Common myeloid progenitor, CD34-positive (primary cell): Measurements from ENCODE around the gene RB1.

Experiments used
- CTCF ChIA-PET: fragments of 350-600 bp; sonication (Branson Sonifier 250); formaldehyde crosslinking; loops from one replicate; lab custom pipeline; 2021; ENCODE audit warnings: antibody characterized with exemption; lab: Charles Lee
- POLR2A ChIA-PET: fragments of 350-600 bp; sonication (Branson Sonifier 250); formaldehyde crosslinking; loops from one replicate; lab custom pipeline; 2021; ENCODE audit warnings: antibody characterized with exemption; lab: Charles Lee
- DNase-seq, 3 donors: peaks; one replicate each; pipeline versions ENCODE4 v3.0.0 to v3.0.0-alpha.2; 2013
- H3K27ac ChIP-seq, 2 experiments: 1 replicate in 1 of 2; 2 replicates in 1 of 2; pipeline ENCODE4 v1.7.0; 2013; ENCODE audit warnings: inconsistent platforms in 2 of 2, low read length in 2 of 2, mild to moderate bottlenecking in 2 of 2, low read depth in 1 of 2, moderate library complexity in 1 of 2; ENCODE audit not compliant: severe bottlenecking in 2 of 2, insufficient read depth in 1 of 2, poor library complexity in 1 of 2
- H3K27me3 ChIP-seq, 5 experiments: replicated peaks in 2 of 5; 1 replicate in 3 of 5; 2 replicates in 2 of 5; pipeline versions ENCODE4 v1.6.1 to v1.7.0; 2013; ENCODE audit warnings: low read length in 4 of 5, mild to moderate bottlenecking in 2 of 5, moderate library complexity in 2 of 5, inconsistent platforms in 1 of 5; ENCODE audit not compliant: insufficient read depth in 5 of 5, control insufficient read depth in 4 of 5
- H3K36me3 ChIP-seq, 4 experiments: 1 replicate in 2 of 4; 2 replicates in 2 of 4; pipeline versions ENCODE4 v1.6.1 to v1.7.0; 2013; ENCODE audit warnings: low read length in 3 of 4, control low read depth in 1 of 4, mild to moderate bottlenecking in 1 of 4; ENCODE audit not compliant: control insufficient read depth in 4 of 4, insufficient read depth in 4 of 4
- H3K4me1 ChIP-seq, 4 experiments: 1 replicate in 3 of 4; 2 replicates in 1 of 4; pipeline versions ENCODE4 v1.6.1 to v1.7.1; 2013; ENCODE audit warnings: low read length in 3 of 4, mild to moderate bottlenecking in 3 of 4, control low read depth in 1 of 4, inconsistent platforms in 1 of 4, moderate library complexity in 1 of 4; ENCODE audit not compliant: control insufficient read depth in 4 of 4, insufficient read depth in 4 of 4; ENCODE audit errors: control extremely low read depth in 1 of 4
- H3K4me3 ChIP-seq, 7 experiments: 1 replicate in 4 of 7; 2 replicates in 3 of 7; pipeline versions ENCODE4 v1.5.1 to v1.7.0; 2013; ENCODE audit warnings: mild to moderate bottlenecking in 7 of 7, low read length in 6 of 7, moderate library complexity in 6 of 7, inconsistent platforms in 2 of 7, low read depth in 2 of 7, control low read depth in 1 of 7; ENCODE audit not compliant: insufficient read depth in 4 of 7, control insufficient read depth in 1 of 7; ENCODE audit errors: extremely low read depth in 1 of 7
- H3K9me3 ChIP-seq, 5 experiments: 1 replicate in 4 of 5; 2 replicates in 1 of 5; pipeline versions ENCODE4 v1.6.1 to v1.7.1; 2013; ENCODE audit warnings: low read length in 4 of 5, mild to moderate bottlenecking in 2 of 5, inconsistent platforms in 1 of 5, low read depth in 1 of 5, moderate library complexity in 1 of 5; ENCODE audit not compliant: control insufficient read depth in 4 of 5, insufficient read depth in 2 of 5; ENCODE audit errors: control extremely low read depth in 1 of 5
- WGBS: methylation state at CpG from one replicate; pipeline ENCODE4 v1.1.5; 2013; ENCODE audit not compliant: insufficient coverage; 5-methylcytosine and 5-hydroxymethylcytosine counted together

RB1 gene

DNA sequence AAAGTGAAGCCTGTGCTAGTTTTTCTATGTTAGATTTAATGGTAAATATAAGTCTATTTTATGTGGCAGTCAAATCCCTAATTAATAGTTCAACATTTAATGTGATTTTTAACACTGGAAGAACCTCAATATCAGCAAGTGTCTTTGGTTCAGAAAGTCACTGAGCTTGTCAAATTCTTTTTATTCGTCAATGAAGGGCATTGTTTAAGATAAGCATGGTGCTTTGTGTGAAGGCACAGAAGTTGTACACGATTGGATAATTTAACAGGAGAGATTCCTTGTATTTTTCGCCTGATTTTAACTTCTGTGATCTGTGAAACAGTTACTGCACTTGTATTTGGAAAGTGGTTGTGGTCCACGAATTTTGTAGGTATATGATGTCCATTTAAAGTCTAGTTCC is 30.2 kb upstream of the RB1 start:
- H3K4me1 ChIP-seq = no peaks in the 10 kb centered on the region
- peaks cover 3 to 9% (median 7%) of the 10 kb centered on the region in 4 experiments for H3K36me3 ChIP-seq
- no peak overlapping the region for H3K27ac ChIP-seq
- 100% methylated on average over 4 of the region's 4 CpGs for WGBS
- ChIA-PET CTCF (no interaction called here), POLR2A (no interaction called here)
- DNase-seq = no peak
- H3K9me3 ChIP-seq = no peaks in the 10 kb centered on the region
- H3K4me3 ChIP-seq = no peak overlapping the region
- H3K27me3 ChIP-seq = no peaks in the 10 kb centered on the region

DNA sequence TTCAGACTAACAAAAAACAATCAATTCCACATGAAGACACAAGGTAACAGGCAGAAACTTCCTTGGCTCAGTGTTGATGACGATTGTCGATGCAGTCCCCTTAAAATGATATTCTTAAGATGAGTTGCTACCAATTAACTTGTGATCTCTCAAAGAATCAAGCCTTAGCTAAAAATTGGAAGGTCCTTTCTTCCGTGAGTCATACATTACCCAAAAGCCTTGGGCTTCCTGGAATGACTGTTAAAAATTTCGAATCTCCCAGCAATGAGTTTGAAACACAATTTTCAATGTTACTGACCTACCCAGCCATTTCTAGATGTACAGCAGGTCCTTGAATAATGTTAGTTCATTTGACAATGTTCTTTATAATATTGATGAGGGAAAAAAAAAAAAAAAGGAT is 28.0 kb upstream of the RB1 start:
- Histone ChIP-seq H3K4me3 (no peak overlapping the region), H3K27ac (no peak overlapping the region), H3K9me3 (no peaks in the 10 kb centered on the region), H3K27me3 (no peaks in the 10 kb centered on the region), H3K4me1 (no peaks in the 10 kb centered on the region), H3K36me3 (no peaks in the 10 kb centered on the region)
- ChIA-PET CTCF (no interaction called here), POLR2A (no interaction called here)
- WGBS = 100% methylated on average over 1 of the region's 4 CpGs
- DNase-seq = no peak

DNA sequence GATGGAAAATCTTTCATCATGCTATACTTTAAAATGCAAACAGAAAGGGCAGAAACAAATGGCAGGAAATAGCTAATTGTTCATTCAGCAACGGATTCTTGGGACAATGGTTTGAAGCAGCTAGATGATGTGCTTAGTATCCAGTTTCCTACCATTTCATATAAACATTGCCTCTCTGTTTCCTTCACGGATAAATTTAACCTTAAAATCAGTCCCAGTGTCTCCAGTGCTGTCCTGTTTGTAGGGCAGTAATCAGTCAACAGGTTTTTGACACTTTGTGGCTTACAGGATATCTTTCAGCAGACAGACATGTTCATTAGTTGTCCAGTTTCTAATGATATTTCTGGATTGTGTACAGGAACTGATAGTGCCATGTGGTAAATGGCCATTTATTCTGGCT is 24.7 kb upstream of the RB1 start:
- Histone ChIP-seq H3K27ac (no peak overlapping the region), H3K4me1 (no peaks in the 10 kb centered on the region), H3K27me3 (no peaks in the 10 kb centered on the region), H3K4me3 (no peak overlapping the region), H3K9me3 (no peaks in the 10 kb centered on the region), H3K36me3 (no peaks in the 10 kb centered on the region)
- WGBS = no CpG with 5 or more reads among the region's 2 CpGs
- DNase-seq = no peak
- POLR2A ChIA-PET = no interaction called here
- CTCF ChIA-PET = no interaction called here

GRCh38 chr13:48281556-48281955 is 22.0 kb upstream of the RB1 start:
- POLR2A ChIA-PET = no interaction called here
- H3K36me3 ChIP-seq = no peaks in the 10 kb centered on the region
- no peaks in the 10 kb centered on the region for H3K9me3 ChIP-seq
- peak; percentile 20 to 49 (median 46) for DNase-seq
- no peaks in the 10 kb centered on the region for H3K4me1 ChIP-seq
- H3K27ac ChIP-seq = no peak overlapping the region
- CTCF ChIA-PET = no interaction called here
- no CpG with 5 or more reads among the region's 1 CpG for WGBS
- H3K27me3 ChIP-seq = no peaks in the 10 kb centered on the region
- H3K4me3 ChIP-seq = no peak overlapping the region

DNA sequence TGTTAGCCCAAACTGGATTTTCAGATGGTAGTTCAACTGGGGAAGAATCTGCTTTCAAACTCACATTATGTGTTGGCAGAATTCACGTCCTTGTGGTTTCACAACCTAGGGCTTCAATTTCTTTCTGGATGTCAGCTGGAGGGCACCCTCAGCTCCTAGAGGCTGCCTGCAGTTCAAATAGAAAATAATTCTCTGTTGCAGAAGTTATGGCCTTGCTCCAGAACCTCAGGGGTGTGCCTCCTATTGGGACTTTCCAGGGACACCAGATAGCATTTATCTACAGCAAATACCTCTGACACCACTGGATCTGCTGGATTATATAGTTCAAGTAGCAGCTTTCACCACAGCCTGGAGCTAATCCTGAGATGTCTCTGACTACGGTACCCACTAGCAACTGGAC is 11.8 kb upstream of the RB1 start:
- POLR2A ChIA-PET = no interaction called here
- no peak for DNase-seq
- WGBS = 90% methylated on average over 2 of the region's 2 CpGs
- Histone ChIP-seq H3K27me3 (no peaks in the 10 kb centered on the region), H3K27ac (no peak overlapping the region), H3K4me1 (no peaks in the 10 kb centered on the region), H3K36me3 (no peaks in the 10 kb centered on the region), H3K9me3 (no peaks in the 10 kb centered on the region), H3K4me3 (no peak overlapping the region)
- CTCF ChIA-PET = interaction anchor here (0.5 to 1.2 kb wide), 3 partner anchors 15 to 283 kb away, joined by 3 read pairs; no protein-coding TSS in a partner anchor

DNA sequence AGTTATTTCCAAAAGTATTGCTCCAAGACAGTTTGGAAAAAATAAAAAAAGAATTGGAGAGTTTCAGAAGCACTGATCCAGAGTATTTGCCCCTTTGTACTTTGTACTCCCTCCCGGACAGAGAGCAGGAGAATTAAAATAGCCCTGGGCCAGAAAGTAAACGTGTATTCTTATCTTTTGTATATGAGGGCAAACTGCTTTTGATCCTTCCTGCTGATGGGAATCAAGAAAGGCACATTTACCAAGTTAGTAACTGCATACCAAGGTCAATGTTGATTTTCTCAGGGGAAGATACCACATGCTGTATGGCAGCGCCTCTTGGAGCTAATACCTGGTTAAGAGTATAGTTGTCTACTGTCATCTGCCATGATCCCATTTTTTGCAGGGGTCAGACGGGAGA is 10.9 kb upstream of the RB1 start:
- H3K27me3 ChIP-seq = no peaks in the 10 kb centered on the region
- H3K27ac ChIP-seq = no peak overlapping the region
- H3K4me3 ChIP-seq = no peak overlapping the region
- DNase-seq = no peak
- POLR2A ChIA-PET = no interaction called here
- no peaks in the 10 kb centered on the region for H3K36me3 ChIP-seq
- CTCF ChIA-PET = interaction anchor here (1.6 to 2.1 kb wide), 2 partner anchors 10 to 173 kb away, joined by 3 to 7 read pairs; no protein-coding TSS in a partner anchor
- no peaks in the 10 kb centered on the region for H3K4me1 ChIP-seq
- H3K9me3 ChIP-seq = no peaks in the 10 kb centered on the region
- 100% methylated on average over 1 of the region's 4 CpGs for WGBS

- no peaks in the 10 kb centered on the region for H3K9me3 ChIP-seq
- 100% methylated on average over 2 of the region's 2 CpGs for WGBS
- POLR2A ChIA-PET = no interaction called here
- H3K27me3 ChIP-seq = no peaks in the 10 kb centered on the region
- no peak overlapping the region for H3K27ac ChIP-seq
- no peak overlapping the region for H3K4me3 ChIP-seq
- DNase-seq = no peak
- no peaks in the 10 kb centered on the region for H3K36me3 ChIP-seq
- CTCF ChIA-PET = interaction anchor here (2.1 kb wide), 1 partner anchor 8 kb away, joined by 7 read pairs; no protein-coding TSS in a partner anchor
- no peaks in the 10 kb centered on the region for H3K4me1 ChIP-seq
These were observed 8.9 kb upstream of the RB1 start for GRCh38 chr13:48294653-48295052.
